ENCODE results near the gene CNTNAP1. TPM values are rescaled to one million over a fixed set of nuclear protein-coding genes. Genes with fewer than 3 reads are reported as not detected.
"Not testable (repeated sequence)": the region's sequence is repeated elsewhere in the genome, so short reads cannot be mapped to it uniquely, and the experiment has no call there.

CNTNAP1 gene
- total RNA-seq, 1 donor from 2014 or later, result 2.3 TPM

DNA sequence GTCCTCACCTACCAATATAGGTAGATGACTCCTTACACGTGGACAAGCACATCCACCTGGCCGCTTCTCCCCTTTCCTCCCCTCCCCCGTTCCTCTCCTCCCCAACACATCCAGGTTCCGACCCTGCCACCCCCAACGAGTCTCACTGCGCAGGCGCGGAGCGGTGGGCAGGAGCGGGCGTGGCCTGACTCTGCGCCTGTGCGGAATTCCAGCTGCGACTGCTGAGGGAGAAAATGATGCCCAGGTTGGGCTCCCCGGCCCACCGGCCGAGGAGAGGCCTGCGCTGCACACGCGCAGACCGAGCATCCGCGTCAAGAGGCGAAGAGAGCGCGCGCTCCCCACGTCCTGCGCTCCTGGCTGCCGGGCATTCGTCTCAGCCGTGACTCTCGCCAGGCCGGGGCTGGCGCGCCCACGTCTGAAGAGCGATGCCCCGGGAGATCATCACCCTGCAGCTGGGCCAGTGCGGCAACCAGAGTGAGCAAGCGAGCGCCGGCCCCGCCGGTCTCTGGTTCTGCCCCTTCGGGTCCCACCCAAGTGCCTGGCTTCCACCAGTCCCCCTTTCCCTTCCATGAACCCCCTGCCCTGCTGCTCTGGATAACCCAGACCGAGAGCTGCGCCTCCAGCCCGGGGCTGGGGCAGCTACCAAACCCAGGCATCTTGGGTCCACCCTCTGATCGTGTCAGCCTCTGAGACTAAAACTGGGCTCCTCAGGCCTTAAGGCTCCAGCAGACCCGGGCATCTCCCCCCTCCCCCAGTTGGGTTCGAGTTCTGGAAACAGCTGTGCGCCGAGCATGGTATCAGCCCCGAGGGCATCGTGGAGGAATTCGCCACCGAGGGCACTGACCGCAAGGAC lies 23.0 kb upstream of the CNTNAP1 start, which contains the start of gene TUBG2:
Gene TUBG2 (plus strand): TSS at position 206 of the 853 bp plus-strand sequence. CDS start 220 bp downstream, at position 426.
- TF ChIP-seq, protein P1, sequence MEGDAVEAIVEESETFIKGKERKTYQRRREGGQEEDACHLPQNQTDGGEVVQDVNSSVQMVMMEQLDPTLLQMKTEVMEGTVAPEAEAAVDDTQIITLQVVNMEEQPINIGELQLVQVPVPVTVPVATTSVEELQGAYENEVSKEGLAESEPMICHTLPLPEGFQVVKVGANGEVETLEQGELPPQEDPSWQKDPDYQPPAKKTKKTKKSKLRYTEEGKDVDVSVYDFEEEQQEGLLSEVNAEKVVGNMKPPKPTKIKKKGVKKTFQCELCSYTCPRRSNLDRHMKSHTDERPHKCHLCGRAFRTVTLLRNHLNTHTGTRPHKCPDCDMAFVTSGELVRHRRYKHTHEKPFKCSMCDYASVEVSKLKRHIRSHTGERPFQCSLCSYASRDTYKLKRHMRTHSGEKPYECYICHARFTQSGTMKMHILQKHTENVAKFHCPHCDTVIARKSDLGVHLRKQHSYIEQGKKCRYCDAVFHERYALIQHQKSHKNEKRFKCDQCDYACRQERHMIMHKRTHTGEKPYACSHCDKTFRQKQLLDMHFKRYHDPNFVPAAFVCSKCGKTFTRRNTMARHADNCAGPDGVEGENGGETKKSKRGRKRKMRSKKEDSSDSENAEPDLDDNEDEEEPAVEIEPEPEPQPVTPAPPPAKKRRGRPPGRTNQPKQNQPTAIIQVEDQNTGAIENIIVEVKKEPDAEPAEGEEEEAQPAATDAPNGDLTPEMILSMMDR (IDR thresholded peaks at IDR 0.05; ENCODE audit: unreplicated experiment), result no peak
- H3K27ac Mint-ChIP-seq, result peak within 1 kb of the TSS; percentile 95
- peaks cover 8% of the 10 kb centered on the region for H3K36me3 Mint-ChIP-seq (ENCODE audit: insufficient read depth)
- H3K27me3 Mint-ChIP-seq, result peaks cover 10% of the 10 kb centered on the region
- H3K4me3 Mint-ChIP-seq (ENCODE audit: low read depth), result peak within 1 kb of the TSS; percentile 87
- peaks cover 4% of the 10 kb centered on the region for H3K9me3 Mint-ChIP-seq (ENCODE audit: low read depth)
- peak; percentile 91 for DNase-seq (ENCODE audit: low spot score, unreplicated experiment)
- peaks cover 4% of the 10 kb centered on the region for H3K4me1 Mint-ChIP-seq (ENCODE audit: low read depth)

DNA sequence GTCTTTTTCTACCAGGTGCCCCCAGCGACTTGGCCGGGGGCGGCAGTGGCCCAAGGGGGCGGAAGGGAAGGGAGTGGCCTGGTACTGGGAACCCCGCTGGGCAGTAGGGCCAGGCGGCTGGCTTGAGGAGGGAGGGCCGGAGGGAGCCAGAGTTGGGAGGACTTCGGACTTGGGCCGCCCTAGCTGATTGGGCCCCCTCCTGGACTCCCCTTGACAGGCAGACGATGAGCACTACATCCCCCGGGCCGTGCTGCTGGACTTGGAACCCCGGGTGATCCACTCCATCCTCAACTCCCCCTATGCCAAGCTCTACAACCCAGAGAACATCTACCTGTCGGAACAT lies 22.4 kb upstream of the CNTNAP1 start:
- H3K36me3 Mint-ChIP-seq (ENCODE audit: insufficient read depth); H3K9me3 Mint-ChIP-seq (ENCODE audit: low read depth); H3K27me3 Mint-ChIP-seq; H3K4me1 Mint-ChIP-seq (ENCODE audit: low read depth); DNase-seq (ENCODE audit: low spot score, unreplicated experiment): not testable (repeated sequence)
- H3K27ac Mint-ChIP-seq, result peak overlapping the region; percentile 95
- H3K4me3 Mint-ChIP-seq (ENCODE audit: low read depth), result peak overlapping the region; percentile 87

DNA sequence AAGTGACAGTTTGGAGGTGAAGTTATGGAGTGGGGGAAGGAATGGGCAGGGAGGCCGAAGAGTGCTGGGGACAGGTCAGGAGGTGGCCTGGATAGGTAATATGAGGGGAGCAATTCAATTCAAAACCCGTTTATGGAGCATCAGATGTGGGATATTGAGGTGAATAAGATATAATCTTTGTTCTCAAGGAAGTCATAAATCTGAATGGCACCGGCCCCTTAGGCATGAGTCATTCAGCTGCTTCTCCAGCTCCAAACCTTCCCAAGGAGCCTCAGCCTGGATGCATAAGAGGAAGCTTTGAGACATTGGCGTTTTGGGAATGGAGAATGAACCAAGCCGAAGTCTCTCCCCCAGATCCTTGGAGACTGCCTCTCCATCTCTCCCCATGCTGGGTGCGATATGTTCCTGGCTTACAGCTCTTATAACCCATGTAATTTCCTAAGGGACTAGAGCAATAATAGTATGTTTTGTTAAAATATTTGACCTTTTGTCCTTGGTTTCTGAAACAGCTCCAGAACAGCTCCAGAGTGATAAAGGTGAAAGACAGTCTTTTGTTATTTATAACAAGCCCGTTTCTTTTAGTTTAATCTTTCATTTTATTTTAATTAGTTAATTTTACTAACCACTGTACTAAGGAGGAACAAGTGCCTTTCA lies 21.5 kb upstream of the CNTNAP1 start:
- no peak overlapping the region for H3K4me3 Mint-ChIP-seq (ENCODE audit: low read depth)
- DNase-seq (ENCODE audit: low spot score, unreplicated experiment), result no peak
- peaks cover 4% of the 10 kb centered on the region for H3K4me1 Mint-ChIP-seq (ENCODE audit: low read depth)
- no peak overlapping the region for H3K27ac Mint-ChIP-seq
- peaks cover 12% of the 10 kb centered on the region for H3K36me3 Mint-ChIP-seq (ENCODE audit: insufficient read depth)
- TF ChIP-seq, protein P1 (IDR thresholded peaks at IDR 0.05; ENCODE audit: unreplicated experiment), result no peak
- H3K27me3 Mint-ChIP-seq, result peaks cover 2% of the 10 kb centered on the region
- peaks cover 4% of the 10 kb centered on the region for H3K9me3 Mint-ChIP-seq (ENCODE audit: low read depth)

DNA sequence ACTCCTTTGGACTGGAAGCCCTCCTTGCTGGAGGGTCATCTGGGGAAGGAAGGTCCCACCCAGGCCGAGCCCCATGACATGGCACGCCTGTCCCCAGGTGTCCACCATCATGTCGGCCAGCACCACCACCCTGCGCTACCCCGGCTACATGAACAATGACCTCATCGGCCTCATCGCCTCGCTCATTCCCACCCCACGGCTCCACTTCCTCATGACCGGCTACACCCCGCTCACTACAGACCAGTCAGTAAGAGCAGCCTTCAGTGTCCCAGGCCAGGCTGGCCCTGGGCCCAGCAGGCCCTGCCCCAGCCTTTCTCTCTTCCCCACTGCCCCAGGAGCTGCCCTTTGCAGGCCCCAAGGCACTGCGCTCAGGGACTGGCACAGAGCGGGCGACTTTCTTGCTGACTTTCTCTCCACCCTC lies 16.7 kb upstream of the CNTNAP1 start:
- H3K9me3 Mint-ChIP-seq (ENCODE audit: low read depth), result no peaks in the 10 kb centered on the region
- H3K27me3 Mint-ChIP-seq, result peaks cover 16% of the 10 kb centered on the region
- peaks cover 20% of the 10 kb centered on the region for H3K36me3 Mint-ChIP-seq (ENCODE audit: insufficient read depth)
- H3K27ac Mint-ChIP-seq, result no peak overlapping the region
- H3K4me1 Mint-ChIP-seq (ENCODE audit: low read depth), result peaks cover 1% of the 10 kb centered on the region
- DNase-seq (ENCODE audit: low spot score, unreplicated experiment), result no peak
- TF ChIP-seq, protein P1 (IDR thresholded peaks at IDR 0.05; ENCODE audit: unreplicated experiment), result no peak
- no peak overlapping the region for H3K4me3 Mint-ChIP-seq (ENCODE audit: low read depth)

DNA sequence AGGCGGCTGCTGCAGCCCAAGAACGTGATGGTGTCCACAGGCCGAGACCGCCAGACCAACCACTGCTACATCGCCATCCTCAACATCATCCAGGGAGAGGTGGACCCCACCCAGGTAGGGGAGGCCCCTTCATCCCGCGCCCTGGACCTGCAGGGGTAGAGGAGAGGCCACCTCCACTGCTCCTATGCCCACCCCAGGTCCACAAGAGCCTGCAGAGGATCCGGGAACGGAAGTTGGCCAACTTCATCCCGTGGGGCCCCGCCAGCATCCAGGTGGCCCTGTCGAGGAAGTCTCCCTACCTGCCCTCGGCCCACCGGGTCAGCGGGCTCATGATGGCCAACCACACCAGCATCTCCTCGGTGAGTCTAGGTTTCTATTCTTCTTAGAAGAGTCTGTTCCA lies 16.2 kb upstream of the CNTNAP1 start:
- H3K27ac Mint-ChIP-seq; H3K4me1 Mint-ChIP-seq (ENCODE audit: low read depth); DNase-seq (ENCODE audit: low spot score, unreplicated experiment); H3K9me3 Mint-ChIP-seq (ENCODE audit: low read depth); H3K4me3 Mint-ChIP-seq (ENCODE audit: low read depth): not testable (repeated sequence)
- Mint-ChIP-seq H3K36me3 (ENCODE audit: insufficient read depth) (peaks cover 23% of the 10 kb centered on the region), H3K27me3 (peaks cover 21% of the 10 kb centered on the region)

DNA sequence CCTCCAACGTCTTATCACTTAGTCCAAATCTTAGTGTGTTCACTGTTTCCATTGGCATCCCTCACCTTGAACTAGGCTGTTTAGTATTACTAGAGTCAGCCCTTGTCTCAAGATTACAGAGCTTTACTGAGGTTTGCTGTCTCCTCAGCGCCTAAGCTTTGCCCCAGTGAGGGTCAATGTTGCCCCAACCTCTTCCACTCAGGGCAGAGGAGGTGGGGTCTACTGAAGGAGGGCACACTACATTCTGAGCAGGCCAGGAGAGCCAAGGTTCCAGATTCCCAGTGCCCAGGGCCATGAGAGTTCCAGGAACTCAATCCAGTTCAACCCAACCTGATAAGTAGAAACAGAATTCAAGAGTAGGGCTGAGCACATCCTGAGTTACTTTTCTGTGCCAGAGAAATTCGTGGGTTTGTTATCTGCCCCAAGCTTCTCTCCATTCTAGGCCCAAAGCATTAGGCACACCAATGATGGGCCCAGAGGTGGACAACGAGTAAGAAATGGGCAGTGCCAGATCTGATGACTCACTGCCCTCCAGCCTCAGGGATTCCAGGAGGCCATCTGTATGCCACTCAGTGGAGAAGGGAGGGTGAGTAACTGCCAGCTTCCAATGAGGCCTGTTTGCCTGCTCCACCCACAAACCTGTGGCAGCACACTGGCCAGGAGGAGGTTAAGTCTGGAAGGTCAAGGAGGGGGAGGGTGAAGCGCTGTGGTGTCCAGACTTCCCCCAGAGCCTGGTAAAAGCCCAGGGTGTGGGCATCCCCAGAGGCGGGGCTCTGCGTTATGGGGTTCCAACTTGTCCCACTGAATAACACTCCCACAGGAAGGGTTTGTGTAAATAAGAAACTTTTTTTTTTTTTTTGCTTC lies 15.0 kb upstream of the CNTNAP1 start:
- H3K4me3 Mint-ChIP-seq (ENCODE audit: low read depth), result no peak overlapping the region
- H3K9me3 Mint-ChIP-seq (ENCODE audit: low read depth), result no peaks in the 10 kb centered on the region
- peaks cover 30% of the 10 kb centered on the region for H3K27me3 Mint-ChIP-seq
- peaks cover 25% of the 10 kb centered on the region for H3K36me3 Mint-ChIP-seq (ENCODE audit: insufficient read depth)
- no peak overlapping the region for H3K27ac Mint-ChIP-seq
- peaks cover 5% of the 10 kb centered on the region for H3K4me1 Mint-ChIP-seq (ENCODE audit: low read depth)
- DNase-seq (ENCODE audit: low spot score, unreplicated experiment), result no peak
- TF ChIP-seq, protein P1 (IDR thresholded peaks at IDR 0.05; ENCODE audit: unreplicated experiment), result no peak

Data from progenitor cell of endocrine pancreas (in vitro differentiated cells).